GM12874 (cell line): ENCODE results near the gene LONRF2.

Source experiments
- CTCF ChIP-seq: IDR thresholded peaks from 2 replicates; pipeline ENCODE4 v1.5.1; 2011; ENCODE audit warnings: low read depth, mild to moderate bottlenecking, control low read depth, low read length, moderate library complexity; ENCODE audit not compliant: insufficient read depth

Gene LONRF2

GRCh38 chr2:100278501-100278900 is 43.8 kb downstream of the LONRF2 start:
- TF ChIP-seq CTCF: no peak

- TF ChIP-seq CTCF: no peak
Measured at GRCh38 chr2:100277540-100278207, 44.6 kb downstream of the LONRF2 start.

- TF ChIP-seq CTCF: no peak
Measured at GRCh38 chr2:100276716-100277115, 45.6 kb downstream of the LONRF2 start.

GRCh38 chr2:100275200-100275589 is 47.1 kb downstream of the LONRF2 start:
- TF ChIP-seq CTCF: no peak

- TF ChIP-seq CTCF: no peak
Measured at GRCh38 chr2:100274566-100275199, 47.6 kb downstream of the LONRF2 start.

- TF ChIP-seq CTCF: no peak
Measured at GRCh38 chr2:100274076-100274475, 48.2 kb downstream of the LONRF2 start.

- no peak for TF ChIP-seq CTCF
Measured at GRCh38 chr2:100273387-100273786, 48.9 kb downstream of the LONRF2 start.
